Endothelial cell of umbilical vein (primary cell): ENCODE data around the gene FREM3. TPM values are rescaled to one million over a fixed set of nuclear protein-coding genes. Genes with fewer than 3 reads are reported as not detected.

Source experiments
- BruUV-seq: library from RNA; stranded (reverse); fragments of 400-500 nt; replicated peaks from 2 replicates; lab custom pipeline; 2021; lab: Mats Ljungman, UMichigan
- CTCF ChIA-PET: fragments of 300-600, 350-600 bp; sonication (Branson Sonifier 250); formaldehyde crosslinking; loops from one replicate; lab custom pipeline; 2021; ENCODE audit warnings: antibody characterized with exemption, inconsistent platforms; lab: Charles Lee
- POLR2A ChIA-PET: fragments of 300-600, 350-600 bp; sonication (Branson Sonifier 250); formaldehyde crosslinking; loops from one replicate; lab custom pipeline; 2021; ENCODE audit warnings: antibody characterized with exemption, inconsistent platforms; lab: Charles Lee
- DNase-seq: peaks from one replicate; pipeline ENCODE4 v3.0.0-alpha.2; 2011; ENCODE audit warnings: low read depth, low spot score
- FAIRE-seq: peaks from 2 replicates; lab custom pipeline; 2011; peaks lifted over from hg19 to GRCh38; lab: Jason Lieb, UNC
- H2AFZ ChIP-seq: 2 replicates; pipeline ENCODE4 v1.6.0; 2012; ENCODE audit warnings: low read depth, low read length, control low read depth, inconsistent platforms
- H3K27ac ChIP-seq: 2 replicates; pipeline ENCODE4 v1.5.1; 2011; ENCODE audit warnings: low read depth, mild to moderate bottlenecking, control low read depth, low read length, moderate library complexity; ENCODE audit not compliant: insufficient read depth
- H3K27me3 ChIP-seq, 2 experiments: 2 replicates each; pipeline versions ENCODE4 v1.6.0 to v1.6.1; 2011; ENCODE audit warnings: low read length in 2 of 2, mixed read lengths in 1 of 2; ENCODE audit not compliant: control insufficient read depth in 2 of 2, insufficient read depth in 2 of 2
- H3K36me3 ChIP-seq, 2 experiments: 2 replicates in 1 of 2; 3 replicates in 1 of 2; pipeline ENCODE4 v1.5.1; 2011; ENCODE audit warnings: low read length in 2 of 2, mild to moderate bottlenecking in 1 of 2, moderate library complexity in 1 of 2; ENCODE audit not compliant: control insufficient read depth in 2 of 2, insufficient read depth in 2 of 2; ENCODE audit errors: extremely low read depth in 1 of 2
- H3K4me1 ChIP-seq: 3 replicates; pipeline ENCODE4 v1.5.1; 2011; ENCODE audit warnings: mild to moderate bottlenecking, low read length; ENCODE audit not compliant: control insufficient read depth, insufficient read depth; ENCODE audit errors: extremely low read depth
- H3K4me2 ChIP-seq: 2 replicates; pipeline ENCODE4 v1.6.1; 2011; ENCODE audit warnings: low read length, control low read depth, mixed read lengths; ENCODE audit not compliant: insufficient read depth
- H3K4me3 ChIP-seq, 3 experiments: fragments of 200-600 bp in 1 of 3; sonication (generic), shearing (Covaris generic) in 1 of 3; replicated peaks in 1 of 3; 2 replicates each; pipeline ENCODE4 v1.5.1; 2011 to 2016; ENCODE audit warnings: control low read depth in 3 of 3, low read length in 3 of 3, mild to moderate bottlenecking in 2 of 3, inconsistent platforms in 1 of 3, low read depth in 1 of 3, moderate library complexity in 1 of 3; ENCODE audit not compliant: insufficient read depth in 1 of 3
- H3K79me2 ChIP-seq: 2 replicates; pipeline ENCODE4 v1.6.0; 2012; ENCODE audit warnings: low read length, inconsistent platforms; ENCODE audit not compliant: control insufficient read depth, insufficient read depth
- H3K9ac ChIP-seq: replicated peaks from 2 replicates; pipeline ENCODE3; 2011; ENCODE audit warnings: low read length, control low read depth; ENCODE audit not compliant: insufficient read depth; ENCODE audit errors: extremely low read depth
- H3K9me1 ChIP-seq: replicated peaks from 3 replicates; pipeline ENCODE4 v1.6.0; 2011; ENCODE audit warnings: mild to moderate bottlenecking, low read length; ENCODE audit not compliant: control insufficient read depth, insufficient read depth; ENCODE audit errors: extremely low read depth
- H3K9me3 ChIP-seq: replicated peaks from 2 replicates; pipeline ENCODE4 v1.5.1; 2012; ENCODE audit warnings: low read length, inconsistent platforms; ENCODE audit not compliant: control insufficient read depth, insufficient read depth
- H4K20me1 ChIP-seq: replicated peaks from 2 replicates; pipeline ENCODE3; 2011; ENCODE audit warnings: mild to moderate bottlenecking, low read length; ENCODE audit not compliant: control insufficient read depth, insufficient read depth; ENCODE audit errors: extremely low read depth
- EZH2 ChIP-seq: IDR thresholded peaks from 2 replicates; pipeline ENCODE4 v1.6.1; 2012; ENCODE audit warnings: borderline replicate concordance, low read depth, mild to moderate bottlenecking, moderate library complexity, low read length, inconsistent platforms; ENCODE audit not compliant: severe bottlenecking
- GATA2 ChIP-seq: IDR thresholded peaks from 2 replicates; pipeline ENCODE4 v1.7.0; 2011; ENCODE audit warnings: low read depth, mild to moderate bottlenecking, moderate library complexity, mixed read lengths, low read length; ENCODE audit not compliant: insufficient read length, insufficient read depth
- JUN ChIP-seq: IDR thresholded peaks from 2 replicates; pipeline ENCODE4 v1.6.1; 2011; ENCODE audit warnings: borderline replicate concordance, low read depth; ENCODE audit not compliant: insufficient read length, insufficient read depth
- MYC ChIP-seq: IDR thresholded peaks from one replicate; pipeline ENCODE4 v1.6.1; 2011; ENCODE audit warnings: mild to moderate bottlenecking, low read depth, low read length
- dilution Hi-C: fragments of 300-500 bp; cut with MboI; formaldehyde crosslinking; loops from one replicate; pipeline ENCODE4 v1.15.0; 2019; ENCODE audit warnings: low sequenced_read_pairs; ENCODE audit not compliant: extremely low pct_ligation_motif_present
- intact Hi-C: fragments of 100-400 bp; cut with micrococcal nuclease; formaldehyde crosslinking; loops from one replicate; pipeline ENCODE4 v1.10.0; 2022
- polyA plus RNA-seq, 4 experiments: library from polyadenylated mRNA; depleted of rRNA in 3 of 4; stranded (reverse) in 3 of 4; unstranded in 1 of 4; fragments of >200 nt; gene quantifications; 2 replicates each; pipeline versions ENCODE4 v1.2.1 to v1.2.3, GENCODE V29; 2011 to 2012; ENCODE audit warnings: missing spikeins in 1 of 4
- total RNA-seq: library from RNA; stranded (reverse); gene quantifications from 2 replicates; pipeline ENCODE4 v1.2.3, GENCODE V29; 2021
- TF ChIP-seq, protein P1 (sequence below): IDR thresholded peaks from 2 replicates; pipeline ENCODE4 v1.6.1; 2011; ENCODE audit not compliant: insufficient read depth, insufficient read length

FREM3 gene
- total and polyA plus RNA-seq, 2 donors (not counting 3 experiments of a cell fraction or from before 2014, with no cell fraction given), result 0.04 to 0.08 TPM

DNA sequence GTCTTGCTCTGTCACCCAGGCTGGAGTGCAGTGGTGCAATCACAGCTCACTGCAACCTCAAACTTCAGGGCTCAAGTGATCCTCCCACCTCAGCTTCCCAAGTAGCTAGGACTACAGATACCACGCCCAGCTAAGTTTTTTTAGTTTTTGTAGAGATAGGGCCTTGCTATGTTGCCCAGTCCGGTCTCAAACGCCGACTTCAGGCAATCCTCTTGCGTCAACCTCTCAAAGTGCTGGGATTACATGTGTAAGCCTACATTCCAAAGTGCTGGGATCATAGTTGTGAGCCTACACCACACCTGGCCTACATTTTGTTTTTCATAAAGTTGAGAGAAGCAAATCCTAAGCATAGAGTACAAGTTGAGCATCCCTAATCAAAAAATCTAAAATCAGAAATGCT lies 144.8 kb downstream of the FREM3 start:
- no peak overlapping the region for H3K27ac ChIP-seq
- TF ChIP-seq GATA2 (no peak), JUN (no peak), EZH2 (no peak), MYC (no peak)
- TF ChIP-seq, protein P1, sequence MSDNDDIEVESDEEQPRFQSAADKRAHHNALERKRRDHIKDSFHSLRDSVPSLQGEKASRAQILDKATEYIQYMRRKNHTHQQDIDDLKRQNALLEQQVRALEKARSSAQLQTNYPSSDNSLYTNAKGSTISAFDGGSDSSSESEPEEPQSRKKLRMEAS, result no peak
- peaks cover 2 to 4% of the 10 kb centered on the region in 2 experiments for H3K36me3 ChIP-seq
- BruUV-seq, result no TSS peak
- intact Hi-C loops, result loop anchor here (5.0 kb wide), 1 partner anchor 167 kb away; no protein-coding TSS in a partner anchor
- no peaks in the 10 kb centered on the region for H3K27me3 ChIP-seq
- DNase-seq (no peak), FAIRE-seq (no peak)
- H3K4me2 ChIP-seq, result no peak overlapping the region
- H3K9me1 ChIP-seq, result no peaks in the 10 kb centered on the region
- H3K79me2 ChIP-seq, result peaks cover under 1% of the 10 kb centered on the region
- H3K4me1 ChIP-seq, result peaks cover 4% of the 10 kb centered on the region
- H4K20me1 ChIP-seq, result no peaks in the 10 kb centered on the region
- dilution Hi-C loops, result no loop called here
- no peak overlapping the region for H3K4me3 ChIP-seq
- POLR2A ChIA-PET, result no interaction called here
- H3K9me3 ChIP-seq, result no peaks in the 10 kb centered on the region
- CTCF ChIA-PET, result interaction anchor here (1.6 kb wide), 1 partner anchor 25 kb away, joined by 5 read pairs; no protein-coding TSS in a partner anchor
- H2AFZ ChIP-seq, result no peak overlapping the region
- no peak overlapping the region for H3K9ac ChIP-seq
